GM12864 (cell line): Measurements from ENCODE around the gene TADA2A.
"Not testable (repeated sequence)": the region's sequence is repeated elsewhere in the genome, so short reads cannot be mapped to it uniquely, and the experiment has no call there.

Source experiments
- DNase-seq: peaks from one replicate; pipeline ENCODE4 v3.0.0-alpha.2; 2011; ENCODE audit warnings: low read depth
- H3K4me3 ChIP-seq: 2 replicates; pipeline ENCODE4 v1.5.1; 2011; ENCODE audit warnings: mild to moderate bottlenecking, low read depth, low read length, control low read depth
- TF ChIP-seq, protein P1 (sequence below): IDR thresholded peaks from 2 replicates; pipeline ENCODE4 v1.5.1; 2011; ENCODE audit warnings: low read depth, mild to moderate bottlenecking, moderate library complexity, low read length, control low read depth, inconsistent platforms; ENCODE audit errors: missing control alignments

Gene TADA2A

DNA sequence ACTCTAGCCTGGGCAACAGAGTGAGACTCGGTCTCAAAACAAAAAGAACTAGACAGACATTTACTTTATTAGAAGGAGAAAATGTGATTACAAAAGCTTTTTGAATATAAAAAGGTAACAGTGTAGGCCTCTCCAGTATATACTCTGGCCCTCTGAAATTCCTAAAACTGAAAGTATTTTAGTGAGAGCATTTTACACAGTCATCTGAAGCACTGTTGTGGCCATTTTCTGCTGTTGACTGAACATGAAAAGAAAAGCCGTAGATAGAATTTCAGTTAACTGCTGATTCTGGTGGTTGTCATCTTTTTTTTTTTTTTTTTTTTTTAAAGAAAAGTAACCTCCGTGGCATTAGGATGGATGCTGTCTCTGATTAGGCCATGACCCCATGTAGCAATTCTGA lies 98.6 kb downstream of the TADA2A start:
- H3K4me3 ChIP-seq = no peak overlapping the region
- DNase-seq = no peak
- TF ChIP-seq, protein P1, sequence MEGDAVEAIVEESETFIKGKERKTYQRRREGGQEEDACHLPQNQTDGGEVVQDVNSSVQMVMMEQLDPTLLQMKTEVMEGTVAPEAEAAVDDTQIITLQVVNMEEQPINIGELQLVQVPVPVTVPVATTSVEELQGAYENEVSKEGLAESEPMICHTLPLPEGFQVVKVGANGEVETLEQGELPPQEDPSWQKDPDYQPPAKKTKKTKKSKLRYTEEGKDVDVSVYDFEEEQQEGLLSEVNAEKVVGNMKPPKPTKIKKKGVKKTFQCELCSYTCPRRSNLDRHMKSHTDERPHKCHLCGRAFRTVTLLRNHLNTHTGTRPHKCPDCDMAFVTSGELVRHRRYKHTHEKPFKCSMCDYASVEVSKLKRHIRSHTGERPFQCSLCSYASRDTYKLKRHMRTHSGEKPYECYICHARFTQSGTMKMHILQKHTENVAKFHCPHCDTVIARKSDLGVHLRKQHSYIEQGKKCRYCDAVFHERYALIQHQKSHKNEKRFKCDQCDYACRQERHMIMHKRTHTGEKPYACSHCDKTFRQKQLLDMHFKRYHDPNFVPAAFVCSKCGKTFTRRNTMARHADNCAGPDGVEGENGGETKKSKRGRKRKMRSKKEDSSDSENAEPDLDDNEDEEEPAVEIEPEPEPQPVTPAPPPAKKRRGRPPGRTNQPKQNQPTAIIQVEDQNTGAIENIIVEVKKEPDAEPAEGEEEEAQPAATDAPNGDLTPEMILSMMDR = no peak

DNA sequence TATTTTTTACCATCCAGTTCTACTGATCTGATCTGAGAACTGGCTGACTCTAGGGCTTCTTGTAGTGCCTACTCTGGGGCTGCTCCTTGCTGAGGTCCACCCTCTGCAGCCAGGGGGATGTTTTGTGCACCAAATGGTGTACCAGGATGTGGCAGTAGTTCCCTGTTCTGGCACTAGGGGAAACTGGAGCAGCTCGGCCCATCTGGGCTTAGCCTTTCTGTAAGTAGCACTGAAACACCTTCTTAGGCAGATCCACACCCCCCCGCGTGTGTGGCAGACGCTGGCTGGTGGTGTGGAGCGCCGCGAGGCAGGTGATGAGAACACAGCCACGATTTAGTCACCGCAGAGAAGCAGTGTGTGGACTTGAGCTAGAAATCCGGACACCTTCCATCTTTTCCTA lies 100.0 kb downstream of the TADA2A start:
- TF ChIP-seq, protein P1 = peak; percentile 70
- no peak for DNase-seq
- no peak overlapping the region for H3K4me3 ChIP-seq

DNA sequence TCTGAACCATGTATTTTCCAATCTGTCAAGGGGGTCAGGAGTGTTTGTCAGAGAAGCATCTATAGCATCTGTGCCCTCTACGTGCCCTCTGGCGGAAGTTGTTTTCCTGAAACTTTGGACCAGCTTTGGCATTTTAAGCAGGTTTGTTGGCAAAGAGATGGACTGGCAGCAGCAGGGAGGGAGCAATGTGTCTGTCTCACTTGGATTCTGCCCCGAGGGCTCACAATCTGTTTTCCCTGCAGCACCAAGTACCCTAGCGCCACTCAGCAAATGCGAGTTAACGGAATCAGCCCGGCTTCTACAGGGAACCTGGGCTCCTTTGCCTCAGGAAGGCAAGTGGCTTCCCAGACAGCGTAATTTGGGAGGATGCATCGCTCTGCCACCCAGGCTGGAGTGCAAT lies 100.4 kb downstream of the TADA2A start:
- no peak overlapping the region for H3K4me3 ChIP-seq
- DNase-seq = no peak
- TF ChIP-seq, protein P1 = no peak

DNA sequence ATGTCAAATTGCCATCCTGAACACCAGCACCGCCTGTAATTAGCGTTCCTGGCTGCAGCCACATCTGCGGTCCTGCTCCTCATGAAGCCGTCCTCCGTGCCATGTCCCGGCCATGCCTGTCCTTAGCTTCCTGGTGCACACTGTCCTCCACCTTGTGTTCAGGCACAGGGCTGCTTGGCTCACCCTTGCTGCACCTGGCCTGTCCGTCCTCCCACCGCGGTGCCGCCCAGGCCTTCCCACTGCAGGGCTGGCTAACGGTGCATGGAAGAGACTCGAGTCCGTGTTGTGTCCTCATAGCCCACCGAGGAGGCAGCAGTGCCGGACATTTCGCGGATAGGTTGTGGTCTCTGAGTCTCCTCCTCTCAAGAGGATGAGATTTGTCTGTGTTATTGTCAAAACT lies 103.4 kb downstream of the TADA2A start:
- TF ChIP-seq, protein P1 = no peak
- no peak for DNase-seq
- H3K4me3 ChIP-seq = no peak overlapping the region

DNA sequence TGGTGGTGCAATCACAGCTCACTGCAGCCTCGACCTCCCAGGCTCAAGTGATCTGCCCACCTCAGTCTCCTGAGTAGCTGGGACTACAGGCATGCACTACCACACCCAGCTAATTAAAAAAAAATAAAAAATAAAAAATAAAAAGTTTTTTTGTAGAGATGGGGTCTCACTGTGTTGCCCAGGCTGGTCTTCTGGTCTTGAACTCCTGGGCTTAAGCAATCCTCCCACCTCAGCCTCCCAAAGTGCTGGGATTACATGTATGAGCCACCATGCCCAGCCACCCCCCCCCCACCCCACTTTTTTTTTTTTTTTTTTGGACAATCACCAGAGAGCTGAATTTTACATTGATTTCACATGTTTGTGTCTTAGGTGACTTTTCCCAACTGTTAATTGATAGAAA lies 105.0 kb downstream of the TADA2A start:
- not testable (repeated sequence) for H3K4me3 ChIP-seq, DNase-seq

DNA sequence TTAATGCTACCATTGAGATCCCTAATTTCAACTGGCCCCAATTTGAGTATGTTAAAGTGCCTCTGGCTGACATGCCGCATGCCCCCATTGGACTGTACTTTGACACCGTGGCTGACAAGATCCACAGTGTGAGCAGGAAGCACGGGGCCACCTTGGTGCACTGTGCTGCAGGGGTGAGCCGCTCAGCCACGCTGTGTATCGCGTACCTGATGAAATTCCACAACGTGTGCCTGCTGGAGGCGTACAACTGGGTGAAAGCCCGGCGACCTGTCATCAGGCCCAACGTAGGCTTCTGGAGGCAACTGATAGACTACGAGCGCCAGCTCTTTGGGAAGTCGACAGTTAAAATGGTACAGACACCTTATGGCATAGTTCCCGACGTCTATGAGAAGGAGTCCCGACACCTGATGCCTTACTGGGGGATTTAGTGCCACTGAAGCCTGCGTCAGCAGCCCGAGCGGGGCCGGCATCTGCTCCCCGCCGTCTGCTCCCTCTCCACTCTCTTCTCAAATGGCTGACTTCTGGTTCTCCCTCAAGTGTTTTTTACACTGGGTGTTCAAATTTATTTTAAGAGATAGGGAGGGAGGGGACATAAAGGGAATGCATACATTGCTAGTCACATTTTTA lies 105.9 kb downstream of the TADA2A start:
- TF ChIP-seq, protein P1 = no peak
- no peak overlapping the region for H3K4me3 ChIP-seq

DNA sequence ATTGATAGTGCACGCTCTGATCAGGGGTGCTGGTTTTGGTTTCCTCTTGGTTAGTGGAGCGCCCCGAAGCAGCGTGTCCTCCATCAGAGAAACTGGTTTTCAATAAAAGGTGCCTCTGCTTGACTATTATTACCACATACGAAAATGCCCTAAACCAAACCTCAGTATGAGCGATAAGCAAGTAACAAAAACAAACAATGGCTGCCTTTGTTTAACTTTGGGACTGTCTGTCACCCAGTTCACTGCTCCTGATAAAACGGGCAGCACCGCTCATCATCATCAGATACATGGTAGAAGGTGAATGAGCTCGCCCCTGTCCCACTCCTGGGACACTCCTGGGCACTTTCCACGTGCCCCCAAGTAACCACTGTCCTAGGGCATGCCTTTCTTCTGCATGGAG lies 107.0 kb downstream of the TADA2A start:
- DNase-seq = no peak
- no peak overlapping the region for H3K4me3 ChIP-seq
- TF ChIP-seq, protein P1 = no peak

More for the DNA sequence above, 105.9 kb downstream of the TADA2A start:
- no peak for DNase-seq
